ENCODE data around the gene MOB3A. TPM values are rescaled to one million over a fixed set of nuclear protein-coding genes. Genes with fewer than 3 reads are reported as not detected.

MOB3A gene
- total and polyA plus RNA-seq, 2 of the 13 experiments (the other 11 are each of a cell fraction or from before 2014, with no cell fraction given), result 3.5 to 17.8 TPM

DNA sequence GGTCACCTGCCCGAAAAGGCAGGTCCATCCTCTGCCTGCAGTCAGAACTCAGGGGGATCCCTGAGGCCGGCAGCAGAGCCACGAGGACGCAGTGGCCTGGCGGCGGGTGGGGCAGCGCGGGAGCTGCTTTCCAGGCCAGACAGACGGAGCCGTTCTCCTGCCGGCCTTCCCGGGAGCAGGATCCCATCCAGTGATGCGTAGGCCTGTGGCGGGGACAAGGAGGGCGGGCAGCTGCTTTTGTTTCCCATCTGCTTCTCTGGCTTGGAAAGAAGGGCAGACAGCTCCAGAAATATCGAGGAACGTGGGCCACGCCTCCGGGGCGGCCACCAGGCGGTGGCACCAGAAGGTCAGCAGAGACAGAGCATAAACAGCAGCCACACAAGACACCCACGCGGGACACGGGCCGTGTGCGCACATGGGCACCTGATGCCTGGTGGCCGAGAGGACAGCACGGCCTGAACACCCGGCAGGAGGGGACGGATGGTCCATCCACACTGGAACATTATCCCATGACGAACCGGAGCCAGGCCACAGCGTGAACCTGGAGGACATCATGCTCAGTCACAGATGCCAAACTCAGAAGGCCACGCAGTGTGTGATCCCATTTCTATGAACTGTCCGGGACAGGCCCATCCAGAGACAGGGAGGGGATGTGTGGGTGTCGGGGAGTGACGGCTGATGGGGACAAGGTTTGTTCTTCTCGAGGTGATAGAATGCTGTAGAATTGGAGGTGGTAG is 31.2 kb downstream of the MOB3A start (continued):
- no peak for TF ChIP-seq NFYC (CRISPR knock-in tag; IDR thresholded peaks at IDR 0.05)
- TF ChIP-seq, protein P1, sequence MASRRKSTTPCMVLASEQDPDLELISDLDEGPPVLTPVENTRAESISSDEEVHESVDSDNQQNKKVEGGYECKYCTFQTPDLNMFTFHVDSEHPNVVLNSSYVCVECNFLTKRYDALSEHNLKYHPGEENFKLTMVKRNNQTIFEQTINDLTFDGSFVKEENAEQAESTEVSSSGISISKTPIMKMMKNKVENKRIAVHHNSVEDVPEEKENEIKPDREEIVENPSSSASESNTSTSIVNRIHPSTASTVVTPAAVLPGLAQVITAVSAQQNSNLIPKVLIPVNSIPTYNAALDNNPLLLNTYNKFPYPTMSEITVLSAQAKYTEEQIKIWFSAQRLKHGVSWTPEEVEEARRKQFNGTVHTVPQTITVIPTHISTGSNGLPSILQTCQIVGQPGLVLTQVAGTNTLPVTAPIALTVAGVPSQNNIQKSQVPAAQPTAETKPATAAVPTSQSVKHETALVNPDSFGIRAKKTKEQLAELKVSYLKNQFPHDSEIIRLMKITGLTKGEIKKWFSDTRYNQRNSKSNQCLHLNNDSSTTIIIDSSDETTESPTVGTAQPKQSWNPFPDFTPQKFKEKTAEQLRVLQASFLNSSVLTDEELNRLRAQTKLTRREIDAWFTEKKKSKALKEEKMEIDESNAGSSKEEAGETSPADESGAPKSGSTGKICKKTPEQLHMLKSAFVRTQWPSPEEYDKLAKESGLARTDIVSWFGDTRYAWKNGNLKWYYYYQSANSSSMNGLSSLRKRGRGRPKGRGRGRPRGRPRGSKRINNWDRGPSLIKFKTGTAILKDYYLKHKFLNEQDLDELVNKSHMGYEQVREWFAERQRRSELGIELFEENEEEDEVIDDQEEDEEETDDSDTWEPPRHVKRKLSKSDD (CRISPR knock-in tag; IDR thresholded peaks at IDR 0.05; ENCODE audit: low read depth), result no peak; the same call in 1 of the 2 replicates
- TF ChIP-seq ZBTB7A (CRISPR knock-in tag; IDR thresholded peaks at IDR 0.05), result peak; percentile 62; the same call in 1 of the 2 replicates
- no peak; the same call in 1 of the 2 replicates for TF ChIP-seq ZNF558 (CRISPR knock-in tag; IDR thresholded peaks at IDR 0.05; ENCODE audit: borderline replicate concordance)
- no peak for TF ChIP-seq KLF13 (CRISPR knock-in tag; IDR thresholded peaks at IDR 0.05)
- TF ChIP-seq HNRNPUL1 (IDR thresholded peaks at IDR 0.05; ENCODE audit: low read depth, low read length), result no peak
- no peak for TF ChIP-seq PAF1 (CRISPR knock-in tag; IDR thresholded peaks at IDR 0.05)
- TF ChIP-seq ZNF772 (CRISPR knock-in tag; IDR thresholded peaks at IDR 0.05), result peak; percentile 62; the same call in 1 of the 2 replicates
- no peak for TF ChIP-seq ZFP1 (CRISPR knock-in tag; IDR thresholded peaks at IDR 0.05)
- no peak for TF ChIP-seq RERE (CRISPR knock-in tag; IDR thresholded peaks at IDR 0.05; ENCODE audit: low read depth)
- no peak for TF ChIP-seq POLR2G (IDR thresholded peaks at IDR 0.05; ENCODE audit: low read depth, low read length)
- TF ChIP-seq ATF7 (IDR thresholded peaks at IDR 0.05), result no peak
- no peak for TF ChIP-seq ATF7 (CRISPR knock-in tag; IDR thresholded peaks at IDR 0.05)
- 0 out of 4 replicates have a peak, but pooled peaks of 1 of the 2 experiments have one; percentile 25 for TF ChIP-seq HMGXB4 (CRISPR knock-in tag; IDR thresholded peaks at IDR 0.05; ENCODE audit: borderline replicate concordance in 1 of 2, low read depth in 1 of 2)
- TF ChIP-seq, protein P2, sequence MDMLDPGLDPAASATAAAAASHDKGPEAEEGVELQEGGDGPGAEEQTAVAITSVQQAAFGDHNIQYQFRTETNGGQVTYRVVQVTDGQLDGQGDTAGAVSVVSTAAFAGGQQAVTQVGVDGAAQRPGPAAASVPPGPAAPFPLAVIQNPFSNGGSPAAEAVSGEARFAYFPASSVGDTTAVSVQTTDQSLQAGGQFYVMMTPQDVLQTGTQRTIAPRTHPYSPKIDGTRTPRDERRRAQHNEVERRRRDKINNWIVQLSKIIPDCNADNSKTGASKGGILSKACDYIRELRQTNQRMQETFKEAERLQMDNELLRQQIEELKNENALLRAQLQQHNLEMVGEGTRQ (IDR thresholded peaks at IDR 0.05; ENCODE audit: low read depth, low read length), result no peak
- TF ChIP-seq, protein P2 (CRISPR knock-in tag; IDR thresholded peaks at IDR 0.05; ENCODE audit: borderline replicate concordance), result no peak

Measured in HepG2 (cell line).